IPS DF 6.9 (cell line): ENCODE results near the gene MTFR2.

Experiments used
- DNase-seq: peaks from one replicate; pipeline ENCODE4 v3.0.0-alpha.2; 2013; ENCODE audit warnings: low read depth, low spot score
- H3K27ac ChIP-seq: one replicate; pipeline ENCODE4 v1.5.1; 2013; ENCODE audit warnings: low read length, control low read depth
- H3K27me3 ChIP-seq: 2 replicates; pipeline ENCODE4 v1.6.1; 2013; ENCODE audit warnings: mild to moderate bottlenecking, low read length; ENCODE audit not compliant: control insufficient read depth, insufficient read depth
- H3K36me3 ChIP-seq: 2 replicates; pipeline ENCODE4 v1.6.1; 2013; ENCODE audit warnings: low read length; ENCODE audit not compliant: control insufficient read depth, insufficient read depth
- H3K4me1 ChIP-seq: 2 replicates; pipeline ENCODE4 v1.6.1; 2013; ENCODE audit warnings: low read length; ENCODE audit not compliant: control insufficient read depth, insufficient read depth
- H3K4me3 ChIP-seq: 2 replicates; pipeline ENCODE4 v1.5.1; 2013; ENCODE audit warnings: mild to moderate bottlenecking, low read length
- H3K9me3 ChIP-seq: 2 replicates; pipeline ENCODE4 v1.6.1; 2013; ENCODE audit warnings: low read length, inconsistent platforms; ENCODE audit not compliant: control insufficient read depth, insufficient read depth
- WGBS: extraction: QIAGEN DNeasy Blood & Tissue Kit; methylation state at CpG from one replicate; pipeline ENCODE4 v1.1.7; 2013; ENCODE audit warnings: mixed read lengths, missing lambda C conversion rate; ENCODE audit not compliant: insufficient read length, insufficient coverage; 5-methylcytosine and 5-hydroxymethylcytosine counted together

The MTFR2 gene

DNA sequence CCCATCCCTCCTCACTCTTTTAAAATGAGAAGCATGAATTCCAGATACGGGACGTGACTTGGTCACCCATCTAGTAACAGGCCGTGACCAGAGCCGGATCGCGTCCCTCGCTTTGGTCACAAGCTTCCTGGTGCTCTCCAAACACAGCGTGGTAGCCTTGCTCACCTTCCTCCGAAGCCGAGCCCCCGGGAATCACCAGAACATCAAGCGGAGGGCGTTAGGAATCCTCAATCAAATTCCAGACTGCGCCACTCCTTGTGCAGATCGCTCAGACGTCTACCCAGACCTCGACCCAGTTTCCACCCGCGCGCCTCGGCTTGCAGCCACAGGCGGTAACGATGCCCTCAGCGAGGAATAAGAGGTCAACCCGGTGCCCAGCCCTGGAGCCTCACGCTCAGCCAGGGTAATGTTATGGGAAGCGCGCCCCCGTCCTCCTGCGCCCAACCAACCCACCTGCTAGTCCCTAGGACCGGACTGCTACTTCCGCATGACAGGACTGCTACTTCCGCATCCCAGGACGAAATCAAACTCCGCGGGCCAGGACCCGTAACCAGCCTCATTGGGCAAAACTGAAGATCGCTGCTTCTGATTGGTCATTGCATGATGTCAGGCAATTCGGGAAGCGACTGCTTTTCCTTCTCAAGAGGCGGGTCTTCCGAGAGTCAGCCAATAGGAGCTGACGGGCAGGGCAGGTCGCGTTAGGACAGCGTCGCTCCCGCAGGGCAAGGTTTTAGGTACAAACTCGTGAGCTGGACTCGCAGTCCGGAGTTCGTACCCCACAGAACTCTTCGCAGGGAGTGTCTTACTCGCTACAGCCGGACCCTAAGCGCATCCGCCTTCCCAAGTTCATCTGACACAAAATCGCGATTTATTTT is at the start of gene MTFR2:
Gene MTFR2, minus strand, starts transcription at position 501 of the 875 bp plus-strand sequence. CDS start 1,212 bp downstream, outside the sequence.
- Histone ChIP-seq H3K9me3 (no peaks in the 10 kb centered on the region), H3K4me1 (no peaks in the 10 kb centered on the region), H3K4me3 (peak within 1 kb of the TSS; percentile 89; the same call in 1 of the 2 replicates), H3K36me3 (no peaks in the 10 kb centered on the region), H3K27ac (no peak within 1 kb of the TSS), H3K27me3 (no peaks in the 10 kb centered on the region)
- no CpG with 5 or more reads among the region's 59 CpGs for WGBS
- DNase-seq: peak; percentile 96

DNA sequence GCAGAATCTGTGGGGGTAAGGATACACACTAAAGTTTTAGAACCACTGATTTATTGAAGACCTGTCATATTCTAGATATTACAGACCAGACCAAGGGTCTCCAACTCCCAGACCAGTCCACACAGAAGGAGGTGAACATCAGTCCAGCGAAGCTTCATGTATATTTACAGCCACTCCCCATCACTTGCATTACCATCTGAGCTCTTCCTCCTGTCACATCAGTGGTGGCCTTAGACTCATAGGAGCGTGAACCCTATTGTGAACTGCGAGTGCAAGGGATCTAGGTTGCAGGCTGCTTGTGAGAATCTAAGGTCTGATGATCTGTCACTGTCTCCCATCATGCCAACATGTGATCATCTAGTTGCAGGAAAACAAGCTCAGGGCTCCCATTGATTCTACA is 44.5 kb upstream of the MTFR2 start:
- H3K36me3 ChIP-seq: no peaks in the 10 kb centered on the region
- H3K27ac ChIP-seq: no peak overlapping the region
- no CpG with 5 or more reads among the region's 3 CpGs for WGBS
- no peaks in the 10 kb centered on the region for H3K4me1 ChIP-seq
- no peaks in the 10 kb centered on the region for H3K9me3 ChIP-seq
- H3K4me3 ChIP-seq: no peak overlapping the region
- DNase-seq: no peak
- no peaks in the 10 kb centered on the region for H3K27me3 ChIP-seq

DNA sequence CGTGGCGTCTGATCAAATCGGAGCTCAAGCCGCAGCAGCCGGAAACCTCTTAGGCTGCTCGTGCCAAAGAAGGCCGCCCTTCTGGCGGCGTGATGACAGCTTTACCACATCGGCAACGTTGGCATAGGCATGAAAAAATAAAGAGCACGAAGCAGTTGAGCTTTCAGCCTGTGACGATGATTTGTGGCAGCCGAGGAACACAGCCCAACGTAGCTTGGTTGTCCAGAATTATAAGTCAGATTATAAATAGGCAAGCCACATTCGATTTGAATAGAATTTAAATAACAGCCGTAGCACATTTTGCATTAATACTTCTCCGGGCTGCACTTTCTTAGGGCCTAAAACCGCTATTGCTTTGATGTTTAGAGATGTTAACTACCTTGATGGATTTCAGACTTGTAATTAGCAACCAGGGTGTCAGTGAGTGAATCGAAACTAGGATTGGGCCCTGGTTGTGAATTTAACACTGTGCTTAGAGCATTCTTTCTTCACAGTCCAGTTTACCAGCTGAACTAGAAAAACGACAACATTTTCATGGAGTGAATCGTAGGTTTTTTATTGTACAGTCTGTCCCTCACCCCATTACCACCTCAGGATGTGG is 40.4 kb upstream of the MTFR2 start:
- H3K4me1 ChIP-seq: no peaks in the 10 kb centered on the region
- WGBS: no CpG with 5 or more reads among the region's 22 CpGs
- H3K36me3 ChIP-seq: no peaks in the 10 kb centered on the region
- H3K27ac ChIP-seq: no peak overlapping the region
- no peaks in the 10 kb centered on the region for H3K9me3 ChIP-seq
- H3K27me3 ChIP-seq: no peaks in the 10 kb centered on the region
- no peak for DNase-seq
- H3K4me3 ChIP-seq: peak overlapping the region; percentile 60; the same call in 1 of the 2 replicates

GRCh38 chr6:136289579-136290409 is 39.7 kb upstream of the MTFR2 start, which contains the start of gene BCLAF1:
Gene BCLAF1, minus strand, starts transcription at chr6:136289846. Its CDS starts 9,980 bp downstream, at chr6:136279866.
- H3K4me3 ChIP-seq: peak within 1 kb of the TSS; percentile 85
- no peak within 1 kb of the TSS for H3K27ac ChIP-seq
- no peaks in the 10 kb centered on the region for H3K9me3 ChIP-seq
- peak; percentile 99 for DNase-seq
- no peaks in the 10 kb centered on the region for H3K4me1 ChIP-seq
- no peaks in the 10 kb centered on the region for H3K27me3 ChIP-seq
- no peaks in the 10 kb centered on the region for H3K36me3 ChIP-seq
- no CpG with 5 or more reads among the region's 60 CpGs for WGBS

DNA sequence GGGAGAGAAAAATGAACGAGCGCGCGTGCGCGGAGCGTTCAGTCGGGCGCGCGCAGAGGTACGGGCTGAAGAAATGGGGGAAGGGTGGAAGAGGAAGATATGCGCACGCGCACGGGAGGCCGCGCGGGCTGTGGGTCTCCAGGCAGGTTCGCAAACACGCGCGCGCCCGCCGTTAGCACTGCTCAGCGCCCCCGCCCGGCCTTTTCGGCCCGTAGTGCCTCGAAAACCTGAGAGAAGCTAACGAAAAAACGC is 39.1 kb upstream of the MTFR2 start:
- Histone ChIP-seq H3K4me1 (no peaks in the 10 kb centered on the region), H3K9me3 (no peaks in the 10 kb centered on the region), H3K36me3 (no peaks in the 10 kb centered on the region), H3K27me3 (no peaks in the 10 kb centered on the region), H3K27ac (no peak overlapping the region), H3K4me3 (peak overlapping the region; percentile 85)
- no CpG with 5 or more reads among the region's 34 CpGs for WGBS
- peak; percentile 48 for DNase-seq

- Histone ChIP-seq H3K4me3 (peak overlapping the region; percentile 85; the same call in 1 of the 2 replicates), H3K9me3 (no peaks in the 10 kb centered on the region), H3K4me1 (no peaks in the 10 kb centered on the region), H3K27me3 (no peaks in the 10 kb centered on the region), H3K36me3 (no peaks in the 10 kb centered on the region), H3K27ac (no peak overlapping the region)
- WGBS: no CpG with 5 or more reads among the region's 34 CpGs
- peak; percentile 37 for DNase-seq
Measured at GRCh38 chr6:136288566-136289326, 38.6 kb upstream of the MTFR2 start.

GRCh38 chr6:136284909-136285308 is 34.8 kb upstream of the MTFR2 start:
- 0 out of 2 replicates have a peak, but pooled peaks cover 1% of the 10 kb centered on the region for H3K36me3 ChIP-seq
- peaks cover 1% of the 10 kb centered on the region; the same call in 1 of the 2 replicates for H3K4me1 ChIP-seq
- no peaks in the 10 kb centered on the region for H3K9me3 ChIP-seq
- H3K4me3 ChIP-seq: no peak overlapping the region
- DNase-seq: no peak
- no peak overlapping the region for H3K27ac ChIP-seq
- H3K27me3 ChIP-seq: no peaks in the 10 kb centered on the region
- no CpG with 5 or more reads among the region's 2 CpGs for WGBS

DNA sequence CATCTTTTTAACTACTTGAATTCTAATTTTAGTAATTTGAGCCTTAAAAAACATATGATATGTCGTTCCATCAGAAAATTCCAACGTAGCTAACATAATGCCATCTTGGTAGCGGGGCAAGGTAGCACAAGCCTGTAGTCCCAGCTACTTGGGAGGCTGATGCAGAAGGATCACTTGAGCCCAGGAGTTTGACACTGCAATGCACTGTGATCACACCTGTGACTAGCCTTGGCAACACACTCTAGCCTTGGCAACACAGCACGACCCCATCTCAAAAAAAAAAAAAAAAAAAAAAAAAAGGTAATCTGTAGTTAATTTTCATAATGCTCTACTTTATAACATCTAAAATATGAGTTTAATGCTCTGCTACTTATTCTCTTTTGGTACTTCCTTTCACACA is 32.8 kb upstream of the MTFR2 start:
- no peak overlapping the region for H3K4me3 ChIP-seq
- no peak for DNase-seq
- H3K4me1 ChIP-seq: peaks cover 1% of the 10 kb centered on the region; the same call in 1 of the 2 replicates
- no peak overlapping the region for H3K27ac ChIP-seq
- no peaks in the 10 kb centered on the region for H3K9me3 ChIP-seq
- WGBS: no CpG with 5 or more reads among the region's 4 CpGs
- H3K27me3 ChIP-seq: no peaks in the 10 kb centered on the region
- 0 out of 2 replicates have a peak, but pooled peaks cover 2% of the 10 kb centered on the region for H3K36me3 ChIP-seq

- no CpG with 5 or more reads among the region's 3 CpGs for WGBS
- H3K36me3 ChIP-seq: 0 out of 2 replicates have a peak, but pooled peaks cover 2% of the 10 kb centered on the region
Measured at GRCh38 chr6:136280032-136280609, 30.0 kb upstream of the MTFR2 start.

More at GRCh38 chr6:136280032-136280609, 30.0 kb upstream of the MTFR2 start:
- Histone ChIP-seq H3K27me3 (no peaks in the 10 kb centered on the region), H3K9me3 (no peaks in the 10 kb centered on the region), H3K4me3 (no peak overlapping the region), H3K4me1 (peaks cover 1% of the 10 kb centered on the region; the same call in 1 of the 2 replicates), H3K27ac (no peak overlapping the region)
- DNase-seq: no peak
